Transverse colon (tissue), 4 donors: ENCODE results near the gene LYPD3. TPM values are rescaled to one million over a fixed set of nuclear protein-coding genes. Genes with fewer than 3 reads are reported as not detected.

Experiments
- DNase-seq: peaks from one replicate; pipeline ENCODE4 v3.0.0-alpha.2; 2019
- H3K27ac ChIP-seq, 4 donors: fragments of 200-600 bp; sonication (generic); 2 replicates each; pipeline ENCODE4 v1.5.1; 2016 to 2018; ENCODE audit warnings: inconsistent platforms in 4 of 4
- H3K27me3 ChIP-seq: fragments of 200-600 bp; sonication (generic); 2 replicates; pipeline ENCODE4 v1.5.1; 2017; ENCODE audit warnings: inconsistent platforms
- H3K36me3 ChIP-seq, 4 donors: fragments of 200-600 bp; sonication (generic); 2 replicates each; pipeline ENCODE4 v1.5.1; 2017 to 2019; ENCODE audit warnings: inconsistent platforms in 4 of 4
- H3K4me1 ChIP-seq, 4 donors: fragments of 200-600 bp; sonication (generic); 2 replicates each; pipeline ENCODE4 v1.5.1; 2017 to 2020; ENCODE audit warnings: inconsistent platforms in 4 of 4
- H3K4me3 ChIP-seq, 4 donors: fragments of 200-600 bp; sonication (generic); 1 replicate in 1 of 4; 2 replicates in 3 of 4; pipeline versions ENCODE4 v1.5.1 to v1.6.1; 2017 to 2019; ENCODE audit warnings: inconsistent platforms in 4 of 4
- H3K9me3 ChIP-seq, 2 donors: fragments of 200-600 bp; sonication (generic); 2 replicates each; pipeline ENCODE4 v1.5.1; 2017 to 2019; ENCODE audit warnings: inconsistent platforms in 2 of 2
- EP300 ChIP-seq: sonication (generic); formaldehyde crosslinking; IDR thresholded peaks from one replicate; pipeline ENCODE4 v1.6.1; 2017; ENCODE audit warnings: antibody characterized with exemption, low read depth
- POLR2A ChIP-seq: fragments of 450-650 bp; IDR thresholded peaks from one replicate; pipeline ENCODE4 v1.6.1; 2016; ENCODE audit warnings: antibody characterized with exemption, mild to moderate bottlenecking, moderate library complexity
- POLR2AphosphoS5 ChIP-seq, 3 donors: sonication (generic); formaldehyde crosslinking; IDR thresholded peaks; one replicate each; pipeline ENCODE4 v1.6.1; 2016; ENCODE audit warnings: antibody characterized with exemption in 3 of 3
- WGBS, 2 donors: methylation state at CpG; one replicate each; pipeline ENCODE4 v1.1.5; 2018; ENCODE audit warnings: low coverage in 1 of 2; 5-methylcytosine and 5-hydroxymethylcytosine counted together
- in situ Hi-C, 4 donors: fragments of 200-750 bp; cut with MboI; loops; one replicate each; pipeline versions ENCODE4 v1.15.0 to v1.15.1; 2017; ENCODE audit warnings: low sequenced_read_pairs in 3 of 4, low pct_ligation_motif_present in 1 of 4, low pct_unique_long_range_greater_than_20kb in 1 of 4
- intact Hi-C: fragments of 100-400 bp; cut with DNase I; formaldehyde crosslinking; loops from one replicate; pipeline ENCODE4 v1.15.1; 2023; ENCODE audit warnings: low total_unique reads
- total RNA-seq, 4 donors: library from RNA; depleted of rRNA; stranded (reverse); fragments of >200 nt; gene quantifications; one replicate each; pipeline ENCODE4 v1.1.0, GENCODE V29; 2016
- TF ChIP-seq, protein P1 (sequence below), 5 experiments: fragments of 200-600 bp in 3 of 5; fragments of 450-650 bp in 2 of 5; sonication (generic) in 3 of 5; IDR thresholded peaks; 1 replicate in 2 of 5; 2 replicates in 3 of 5; pipeline ENCODE4 v1.5.1; 2016 to 2017; ENCODE audit warnings: antibody characterized with exemption in 5 of 5, inconsistent platforms in 3 of 5, mild to moderate bottlenecking in 2 of 5, moderate library complexity in 1 of 5

The LYPD3 gene
- total RNA-seq, 4 donors from 2014 or later, result 2.2 TPM; not detected in 3

DNA sequence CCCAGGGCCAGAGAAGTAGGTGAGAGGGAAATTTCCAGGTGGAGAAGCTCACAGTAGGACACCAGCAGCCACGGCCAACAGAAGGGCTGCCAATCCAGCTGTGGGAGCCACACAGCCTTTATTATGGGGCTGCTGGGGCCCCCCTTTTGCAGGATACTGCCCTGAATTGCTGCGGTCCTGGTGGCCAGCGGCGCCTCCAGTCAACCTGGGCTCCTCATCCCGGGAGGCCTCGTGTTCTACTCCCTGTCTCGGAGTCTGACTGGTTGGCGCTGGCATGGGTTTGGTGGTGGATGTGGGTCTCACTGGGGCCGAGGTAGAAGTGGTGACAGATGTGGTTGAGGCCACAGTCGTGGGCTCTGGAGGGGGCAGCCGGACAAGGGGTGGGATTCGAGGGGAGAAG is 4.1 kb downstream of the LYPD3 start:
- Histone ChIP-seq H3K36me3 (no peaks in the 10 kb centered on the region), H3K4me1 (peaks cover 3 to 26% (median 12%) of the 10 kb centered on the region in 4 donors), H3K9me3 (no peaks in the 10 kb centered on the region), H3K27me3 (no peaks in the 10 kb centered on the region), H3K27ac (no peak overlapping the region), H3K4me3 (no peak overlapping the region)
- no peak for DNase-seq
- in situ Hi-C loops, result no loop called here
- 90% methylated on average over 12 of the region's 12 CpGs; no CpG with 5 or more reads in 1 of the 2 donors for WGBS, 2 donors
- no peak for TF ChIP-seq POLR2AphosphoS5 (IDR thresholded peaks at IDR 0.05)
- TF ChIP-seq POLR2A, result no peak
- TF ChIP-seq, protein P1, sequence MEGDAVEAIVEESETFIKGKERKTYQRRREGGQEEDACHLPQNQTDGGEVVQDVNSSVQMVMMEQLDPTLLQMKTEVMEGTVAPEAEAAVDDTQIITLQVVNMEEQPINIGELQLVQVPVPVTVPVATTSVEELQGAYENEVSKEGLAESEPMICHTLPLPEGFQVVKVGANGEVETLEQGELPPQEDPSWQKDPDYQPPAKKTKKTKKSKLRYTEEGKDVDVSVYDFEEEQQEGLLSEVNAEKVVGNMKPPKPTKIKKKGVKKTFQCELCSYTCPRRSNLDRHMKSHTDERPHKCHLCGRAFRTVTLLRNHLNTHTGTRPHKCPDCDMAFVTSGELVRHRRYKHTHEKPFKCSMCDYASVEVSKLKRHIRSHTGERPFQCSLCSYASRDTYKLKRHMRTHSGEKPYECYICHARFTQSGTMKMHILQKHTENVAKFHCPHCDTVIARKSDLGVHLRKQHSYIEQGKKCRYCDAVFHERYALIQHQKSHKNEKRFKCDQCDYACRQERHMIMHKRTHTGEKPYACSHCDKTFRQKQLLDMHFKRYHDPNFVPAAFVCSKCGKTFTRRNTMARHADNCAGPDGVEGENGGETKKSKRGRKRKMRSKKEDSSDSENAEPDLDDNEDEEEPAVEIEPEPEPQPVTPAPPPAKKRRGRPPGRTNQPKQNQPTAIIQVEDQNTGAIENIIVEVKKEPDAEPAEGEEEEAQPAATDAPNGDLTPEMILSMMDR (IDR thresholded peaks at IDR 0.05), result no peak
- no peak for TF ChIP-seq EP300
- intact Hi-C loops, result no loop called here

DNA sequence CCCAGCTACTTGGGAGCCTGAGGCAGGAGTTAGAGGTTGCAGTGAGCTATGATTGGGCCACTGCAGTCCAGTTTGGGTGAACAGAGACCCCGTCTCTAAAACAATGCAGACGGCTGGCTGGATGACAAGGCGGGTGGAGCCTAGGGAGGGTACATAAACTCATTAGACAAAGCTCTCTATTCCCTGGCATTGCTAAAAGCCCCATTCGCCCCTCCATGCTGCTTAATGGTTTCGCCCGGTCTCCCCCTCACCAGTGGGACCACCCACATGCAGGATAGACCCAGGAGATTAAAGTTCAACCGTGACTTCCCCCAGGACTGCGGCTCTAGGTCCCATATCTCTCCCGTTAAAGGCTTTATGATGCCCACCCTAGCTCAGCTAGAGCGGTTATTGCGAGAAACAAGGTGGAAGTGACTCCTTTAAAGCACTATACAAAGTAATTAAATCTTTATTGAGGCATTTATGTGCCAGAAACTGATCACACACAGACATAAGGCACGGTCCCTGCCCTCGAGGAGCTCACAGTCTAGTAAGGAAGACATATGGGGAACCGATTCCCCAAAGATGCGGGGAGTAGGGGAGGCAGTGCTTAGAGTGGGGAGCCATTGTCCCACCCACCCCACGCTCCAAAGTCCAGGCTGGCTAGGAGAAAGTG is 4.9 kb downstream of the LYPD3 start:
- intact Hi-C loops, result no loop called here

GRCh38 chr19:43457809-43458208 is 7.6 kb downstream of the LYPD3 start:
- H3K27ac ChIP-seq, result no peak overlapping the region
- no peak for DNase-seq
- 70 to 81% methylated on average over 2 to 4 of the region's 4 CpGs for WGBS, 2 donors
- no peaks in the 10 kb centered on the region for H3K36me3 ChIP-seq
- H3K4me3 ChIP-seq, result no peak overlapping the region
- H3K4me1 ChIP-seq, result peaks cover 0 to 22% (median 12%) of the 10 kb centered on the region in 4 donors
- H3K9me3 ChIP-seq, result no peaks in the 10 kb centered on the region
- H3K27me3 ChIP-seq, result no peaks in the 10 kb centered on the region
- intact Hi-C loops, result no loop called here
- TF ChIP-seq EP300, result no peak
- TF ChIP-seq POLR2A, result no peak
- TF ChIP-seq POLR2AphosphoS5 (IDR thresholded peaks at IDR 0.05), result no peak
- TF ChIP-seq, protein P1 (IDR thresholded peaks at IDR 0.05), result no peak
- in situ Hi-C loops, result no loop called here

More for the DNA sequence above, 4.9 kb downstream of the LYPD3 start:
- Histone ChIP-seq H3K9me3 (no peaks in the 10 kb centered on the region), H3K36me3 (no peaks in the 10 kb centered on the region), H3K4me3 (no peak overlapping the region), H3K27me3 (no peaks in the 10 kb centered on the region), H3K27ac (no peak overlapping the region), H3K4me1 (peaks cover under 1 to 30% (median 17%) of the 10 kb centered on the region in 4 donors)
- 70 to 81% methylated on average over 5 to 16 of the region's 16 CpGs for WGBS, 2 donors
- no peak for DNase-seq
- TF ChIP-seq POLR2AphosphoS5 (IDR thresholded peaks at IDR 0.05) (no peak), POLR2A (no peak), EP300 (no peak)
- TF ChIP-seq, protein P1 (IDR thresholded peaks at IDR 0.05), result no peak
- in situ Hi-C loops, result no loop called here

- TF ChIP-seq POLR2AphosphoS5 (IDR thresholded peaks at IDR 0.05) (no peak), POLR2A (no peak), EP300 (no peak)
- TF ChIP-seq, protein P1 (IDR thresholded peaks at IDR 0.05), result no peak
- intact Hi-C loops, result no loop called here
- no peak for DNase-seq
- Histone ChIP-seq H3K36me3 (no peaks in the 10 kb centered on the region), H3K27me3 (no peaks in the 10 kb centered on the region), H3K4me1 (peaks cover 0 to 16% (median 11%) of the 10 kb centered on the region in 4 donors), H3K27ac (peak overlapping the region in 2 of 4 donors; percentile 43 to 47), H3K4me3 (no peak overlapping the region), H3K9me3 (no peaks in the 10 kb centered on the region)
- in situ Hi-C loops, result no loop called here
- WGBS, 2 donors, result 24 to 40% methylated on average over 9 to 10 of the region's 10 CpGs
These were observed 9.9 kb downstream of the LYPD3 start for GRCh38 chr19:43455321-43456113.
